Measurements from ENCODE around the gene PREX1. TPM values are rescaled to one million over a fixed set of nuclear protein-coding genes. Genes with fewer than 3 reads are reported as not detected.

PREX1 gene
- total and polyA plus RNA-seq, 9 donors, result 3.8 to 13.6 (median 6.7) TPM

- no peak overlapping the region for H3K27ac ChIP-seq
- intact Hi-C loops (cut with DNase I), result no loop called here
- H3K9me3 ChIP-seq, result no peaks in the 10 kb centered on the region
- no peak for DNase-seq
- H3K4me1 ChIP-seq (ENCODE audit: insufficient read depth), result peaks cover 12% of the 10 kb centered on the region
- no peaks in the 10 kb centered on the region for H3K36me3 ChIP-seq
- H3K4me3 ChIP-seq, result no peak overlapping the region
- WGBS, 3 donors, result 94 to 96% (median 95%) methylated on average over 9 of the region's 9 CpGs
- H3K27me3 ChIP-seq, result no peaks in the 10 kb centered on the region
- TF ChIP-seq EP300 (IDR thresholded peaks at IDR 0.05) (no peak), POLR2A (IDR thresholded peaks at IDR 0.05) (no peak)
- TF ChIP-seq, protein P1, sequence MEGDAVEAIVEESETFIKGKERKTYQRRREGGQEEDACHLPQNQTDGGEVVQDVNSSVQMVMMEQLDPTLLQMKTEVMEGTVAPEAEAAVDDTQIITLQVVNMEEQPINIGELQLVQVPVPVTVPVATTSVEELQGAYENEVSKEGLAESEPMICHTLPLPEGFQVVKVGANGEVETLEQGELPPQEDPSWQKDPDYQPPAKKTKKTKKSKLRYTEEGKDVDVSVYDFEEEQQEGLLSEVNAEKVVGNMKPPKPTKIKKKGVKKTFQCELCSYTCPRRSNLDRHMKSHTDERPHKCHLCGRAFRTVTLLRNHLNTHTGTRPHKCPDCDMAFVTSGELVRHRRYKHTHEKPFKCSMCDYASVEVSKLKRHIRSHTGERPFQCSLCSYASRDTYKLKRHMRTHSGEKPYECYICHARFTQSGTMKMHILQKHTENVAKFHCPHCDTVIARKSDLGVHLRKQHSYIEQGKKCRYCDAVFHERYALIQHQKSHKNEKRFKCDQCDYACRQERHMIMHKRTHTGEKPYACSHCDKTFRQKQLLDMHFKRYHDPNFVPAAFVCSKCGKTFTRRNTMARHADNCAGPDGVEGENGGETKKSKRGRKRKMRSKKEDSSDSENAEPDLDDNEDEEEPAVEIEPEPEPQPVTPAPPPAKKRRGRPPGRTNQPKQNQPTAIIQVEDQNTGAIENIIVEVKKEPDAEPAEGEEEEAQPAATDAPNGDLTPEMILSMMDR (IDR thresholded peaks at IDR 0.05), result no peak
Measured at GRCh38 chr20:48788486-48789072, 39.2 kb downstream of the PREX1 start.

DNA sequence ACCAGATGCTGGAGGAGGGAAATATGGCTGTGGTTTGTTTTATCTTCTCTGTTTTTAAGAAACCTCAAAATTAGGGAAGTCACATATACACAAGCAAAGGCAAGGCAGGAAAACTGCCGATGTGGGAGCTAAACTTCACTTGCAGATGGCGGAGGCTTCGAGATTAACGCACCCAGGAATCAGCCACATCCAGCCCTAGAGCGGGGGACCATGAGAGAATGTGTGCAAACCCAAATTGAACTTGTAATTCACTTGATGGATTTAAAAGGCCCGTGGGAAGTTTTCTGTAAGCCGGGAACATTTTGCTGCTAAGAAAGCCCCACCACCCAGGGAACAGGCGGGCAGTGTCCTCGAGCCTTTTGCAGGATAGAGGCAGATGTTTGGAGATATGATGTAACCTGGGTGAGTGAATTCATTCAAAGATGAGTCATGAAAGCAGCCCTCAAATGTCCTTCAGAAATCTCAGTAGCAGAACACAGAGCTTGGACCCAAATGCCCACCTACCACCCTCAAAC lies 39.9 kb downstream of the PREX1 start:
- WGBS, 3 donors, result 27 to 39% (median 31%) methylated on average over 9 of the region's 9 CpGs
- no peaks in the 10 kb centered on the region for H3K27me3 ChIP-seq
- H3K9me3 ChIP-seq, result no peaks in the 10 kb centered on the region
- TF ChIP-seq, protein P1 (IDR thresholded peaks at IDR 0.05), result no peak
- TF ChIP-seq EP300 (IDR thresholded peaks at IDR 0.05), result no peak
- no peak for TF ChIP-seq POLR2A (IDR thresholded peaks at IDR 0.05)
- H3K27ac ChIP-seq, result no peak overlapping the region
- no peak overlapping the region for H3K4me3 ChIP-seq
- H3K4me1 ChIP-seq (ENCODE audit: insufficient read depth), result peaks cover 12% of the 10 kb centered on the region
- intact Hi-C loops (cut with DNase I), result no loop called here
- DNase-seq, result no peak
- no peaks in the 10 kb centered on the region for H3K36me3 ChIP-seq

- Histone ChIP-seq H3K4me1 (ENCODE audit: insufficient read depth) (peaks cover 12% of the 10 kb centered on the region), H3K27me3 (no peaks in the 10 kb centered on the region), H3K9me3 (no peaks in the 10 kb centered on the region), H3K27ac (no peak overlapping the region), H3K4me3 (no peak overlapping the region), H3K36me3 (no peaks in the 10 kb centered on the region)
- 46 to 55% (median 50%) methylated on average over 19 of the region's 19 CpGs for WGBS, 3 donors
- TF ChIP-seq POLR2A (IDR thresholded peaks at IDR 0.05) (no peak), EP300 (IDR thresholded peaks at IDR 0.05) (no peak)
- TF ChIP-seq, protein P1 (IDR thresholded peaks at IDR 0.05), result no peak
- intact Hi-C loops (cut with DNase I), result no loop called here
- no peak for DNase-seq
Measured at GRCh38 chr20:48786951-48787705, 40.7 kb downstream of the PREX1 start.

DNA sequence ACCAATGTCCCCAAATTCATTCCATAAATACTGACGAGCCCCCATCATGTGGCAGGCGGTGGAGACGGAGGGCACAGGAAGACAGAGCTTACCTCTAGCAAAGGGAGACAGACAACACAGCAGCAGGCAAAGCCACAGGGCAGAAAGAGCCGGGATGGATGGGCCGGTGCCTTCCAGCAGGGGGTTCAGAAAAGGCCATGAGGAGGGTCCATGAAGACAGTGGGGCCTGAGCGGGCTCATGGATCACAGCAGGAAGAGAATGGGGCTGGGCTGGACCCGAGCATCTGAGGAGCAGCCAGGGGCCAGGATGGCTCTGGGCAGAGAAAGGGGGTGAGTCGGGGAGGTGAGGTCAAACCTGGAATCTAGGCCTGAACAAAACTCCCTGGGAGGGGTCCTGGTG lies 42.0 kb downstream of the PREX1 start:
- Histone ChIP-seq H3K27me3 (no peaks in the 10 kb centered on the region), H3K36me3 (no peaks in the 10 kb centered on the region), H3K9me3 (no peaks in the 10 kb centered on the region), H3K27ac (no peak overlapping the region), H3K4me3 (no peak overlapping the region), H3K4me1 (ENCODE audit: insufficient read depth) (peaks cover under 1% of the 10 kb centered on the region)
- intact Hi-C loops (cut with DNase I), result no loop called here
- WGBS, 3 donors, result 94 to 95% (median 95%) methylated on average over 8 of the region's 8 CpGs
- no peak for DNase-seq
- TF ChIP-seq POLR2A (IDR thresholded peaks at IDR 0.05), result no peak
- TF ChIP-seq EP300 (IDR thresholded peaks at IDR 0.05), result no peak
- TF ChIP-seq, protein P1 (IDR thresholded peaks at IDR 0.05), result no peak

All from ovary (tissue), 9 donors.